ENCODE results near the gene HMSD. TPM values are rescaled to one million over a fixed set of nuclear protein-coding genes. Genes with fewer than 3 reads are reported as not detected.

HMSD gene
- polyA plus RNA-seq, 3 donors, result not detected

DNA sequence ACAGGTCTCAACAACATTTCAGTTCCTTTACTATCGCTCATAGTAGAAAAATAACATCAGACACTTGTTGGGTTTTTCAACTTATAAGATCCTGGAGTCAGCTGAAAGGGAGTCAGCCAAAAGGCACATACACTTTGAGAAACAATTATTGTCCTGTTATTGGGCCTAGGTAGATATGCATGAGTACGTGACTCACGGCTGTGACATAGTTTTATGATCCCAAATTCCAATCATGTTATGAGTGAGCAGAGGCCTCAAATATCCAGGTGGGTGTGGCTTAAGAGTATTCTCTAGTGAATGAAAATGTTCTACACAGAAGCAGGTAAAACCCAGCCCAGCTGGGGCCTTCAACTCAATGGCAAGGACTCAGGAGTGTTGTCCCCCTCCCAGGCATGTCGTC lies 47.9 kb downstream of the HMSD start:
- Histone ChIP-seq H3K4me3 (replicated peaks in 1 of 3; ENCODE audit: low read depth in 2 of 3, low read length in 3 of 3) (no peak overlapping the region), H3K36me3 (replicated peaks in 1 of 2; ENCODE audit: control insufficient read depth in 1 of 2, insufficient read depth in 2 of 2, low read length in 2 of 2) (peaks cover 8 to 43% of the 10 kb centered on the region in 2 donors), H3K9ac (ENCODE audit: insufficient read depth, low read length, poor library complexity, severe bottlenecking) (no peak overlapping the region), H3K4me2 (replicated peaks; ENCODE audit: extremely low read depth, low read length, poor library complexity, severe bottlenecking) (no peak overlapping the region), H3K27ac (ENCODE audit: low read depth in 1 of 2, low read length in 2 of 2) (no peak overlapping the region), H3K4me1 (ENCODE audit: control insufficient read depth in 1 of 2, insufficient read depth in 2 of 2, low read length in 2 of 2) (no peaks in the 10 kb centered on the region), H3K9me3 (replicated peaks in 1 of 2; ENCODE audit: control insufficient read depth in 1 of 2, insufficient read depth in 1 of 2, low read length in 2 of 2) (peaks cover 15 to 36% of the 10 kb centered on the region in 2 donors), H3K79me2 (ENCODE audit: insufficient read depth, low read length) (no peaks in the 10 kb centered on the region), H4K20me1 (ENCODE audit: insufficient read depth, low read length) (peaks cover 9% of the 10 kb centered on the region), H3K27me3 (ENCODE audit: control insufficient read depth in 2 of 2, insufficient read depth in 2 of 2, low read length in 2 of 2) (no peaks in the 10 kb centered on the region), H2AFZ (ENCODE audit: insufficient read depth, low read depth, low read length, poor library complexity, severe bottlenecking) (no peak overlapping the region)
- H3K4me1 Mint-ChIP-seq, result peaks cover 8% of the 10 kb centered on the region
- H3K4me3 Mint-ChIP-seq, result no peak overlapping the region
- TF ChIP-seq, protein P1, sequence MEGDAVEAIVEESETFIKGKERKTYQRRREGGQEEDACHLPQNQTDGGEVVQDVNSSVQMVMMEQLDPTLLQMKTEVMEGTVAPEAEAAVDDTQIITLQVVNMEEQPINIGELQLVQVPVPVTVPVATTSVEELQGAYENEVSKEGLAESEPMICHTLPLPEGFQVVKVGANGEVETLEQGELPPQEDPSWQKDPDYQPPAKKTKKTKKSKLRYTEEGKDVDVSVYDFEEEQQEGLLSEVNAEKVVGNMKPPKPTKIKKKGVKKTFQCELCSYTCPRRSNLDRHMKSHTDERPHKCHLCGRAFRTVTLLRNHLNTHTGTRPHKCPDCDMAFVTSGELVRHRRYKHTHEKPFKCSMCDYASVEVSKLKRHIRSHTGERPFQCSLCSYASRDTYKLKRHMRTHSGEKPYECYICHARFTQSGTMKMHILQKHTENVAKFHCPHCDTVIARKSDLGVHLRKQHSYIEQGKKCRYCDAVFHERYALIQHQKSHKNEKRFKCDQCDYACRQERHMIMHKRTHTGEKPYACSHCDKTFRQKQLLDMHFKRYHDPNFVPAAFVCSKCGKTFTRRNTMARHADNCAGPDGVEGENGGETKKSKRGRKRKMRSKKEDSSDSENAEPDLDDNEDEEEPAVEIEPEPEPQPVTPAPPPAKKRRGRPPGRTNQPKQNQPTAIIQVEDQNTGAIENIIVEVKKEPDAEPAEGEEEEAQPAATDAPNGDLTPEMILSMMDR (IDR thresholded peaks at IDR 0.05), result no peak
- peaks cover 21 to 45% of the 10 kb centered on the region in 2 donors for H3K36me3 Mint-ChIP-seq
- H3K27ac Mint-ChIP-seq, result no peak overlapping the region
- peaks cover 4 to 24% (median 17%) of the 10 kb centered on the region in 7 donors for H3K9me3 Mint-ChIP-seq
- no peak for DNase-seq
- intact Hi-C loops (cut with micrococcal nuclease), result no loop called here
- 100% methylated on average over 1 of the region's 4 CpGs for WGBS (ENCODE audit: insufficient coverage)
- peaks cover 0 to 4% (median 3%) of the 10 kb centered on the region in 3 donors for H3K27me3 Mint-ChIP-seq (ENCODE audit: low read depth in 3 of 3)

DNA sequence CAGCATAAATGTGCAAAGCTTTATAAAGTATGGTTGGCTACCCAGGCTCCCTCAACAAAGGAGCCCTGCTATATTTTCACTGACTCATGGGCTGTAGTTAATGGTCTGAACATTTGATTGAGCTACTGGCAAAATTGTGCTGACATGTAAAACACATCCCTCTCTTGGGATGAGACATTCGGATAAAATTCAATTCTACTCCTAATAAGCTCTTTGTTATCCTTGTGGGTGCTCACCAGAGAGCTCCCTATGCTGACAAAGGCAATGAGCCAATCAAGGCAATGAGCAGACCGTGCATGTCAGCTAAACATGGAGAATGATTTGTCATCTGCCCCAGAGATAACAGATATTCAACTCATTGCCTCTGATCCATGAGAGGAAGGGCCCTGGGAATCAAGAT lies 48.5 kb downstream of the HMSD start:
- H3K4me2 ChIP-seq (replicated peaks; ENCODE audit: extremely low read depth, low read length, poor library complexity, severe bottlenecking), result no peak overlapping the region
- no peaks in the 10 kb centered on the region for H3K27me3 ChIP-seq (ENCODE audit: control insufficient read depth in 2 of 2, insufficient read depth in 2 of 2, low read length in 2 of 2)
- no peak overlapping the region for H3K27ac ChIP-seq (ENCODE audit: low read depth in 1 of 2, low read length in 2 of 2)
- H3K4me3 Mint-ChIP-seq, result no peak overlapping the region
- WGBS (ENCODE audit: insufficient coverage), result no CpG with 5 or more reads among the region's 2 CpGs
- peaks cover 4 to 24% (median 18%) of the 10 kb centered on the region in 7 donors for H3K9me3 Mint-ChIP-seq
- no peaks in the 10 kb centered on the region for H3K4me1 ChIP-seq (ENCODE audit: control insufficient read depth in 1 of 2, insufficient read depth in 2 of 2, low read length in 2 of 2)
- peaks cover 10% of the 10 kb centered on the region for H3K4me1 Mint-ChIP-seq
- H4K20me1 ChIP-seq (ENCODE audit: insufficient read depth, low read length), result peaks cover 9% of the 10 kb centered on the region
- H3K36me3 Mint-ChIP-seq, result peaks cover 19 to 41% of the 10 kb centered on the region in 2 donors
- peaks cover 0 to 6% (median 4%) of the 10 kb centered on the region in 3 donors for H3K27me3 Mint-ChIP-seq (ENCODE audit: low read depth in 3 of 3)
- peaks cover 15 to 39% of the 10 kb centered on the region in 2 donors for H3K9me3 ChIP-seq (replicated peaks in 1 of 2; ENCODE audit: control insufficient read depth in 1 of 2, insufficient read depth in 1 of 2, low read length in 2 of 2)
- H3K9ac ChIP-seq (ENCODE audit: insufficient read depth, low read length, poor library complexity, severe bottlenecking), result no peak overlapping the region
- H3K4me3 ChIP-seq (replicated peaks in 1 of 3; ENCODE audit: low read depth in 2 of 3, low read length in 3 of 3), result no peak overlapping the region
- no peaks in the 10 kb centered on the region for H3K79me2 ChIP-seq (ENCODE audit: insufficient read depth, low read length)
- peaks cover 6 to 38% of the 10 kb centered on the region in 2 donors for H3K36me3 ChIP-seq (replicated peaks in 1 of 2; ENCODE audit: control insufficient read depth in 1 of 2, insufficient read depth in 2 of 2, low read length in 2 of 2)
- peak overlapping the region in 1 of 7 donors; percentile 63 for H3K27ac Mint-ChIP-seq
- TF ChIP-seq, protein P1 (IDR thresholded peaks at IDR 0.05), result no peak
- intact Hi-C loops (cut with micrococcal nuclease), result no loop called here
- H2AFZ ChIP-seq (ENCODE audit: insufficient read depth, low read depth, low read length, poor library complexity, severe bottlenecking), result no peak overlapping the region
- DNase-seq, result no peak
